ENCODE results near the gene GIMAP6.

GIMAP6 gene

DNA sequence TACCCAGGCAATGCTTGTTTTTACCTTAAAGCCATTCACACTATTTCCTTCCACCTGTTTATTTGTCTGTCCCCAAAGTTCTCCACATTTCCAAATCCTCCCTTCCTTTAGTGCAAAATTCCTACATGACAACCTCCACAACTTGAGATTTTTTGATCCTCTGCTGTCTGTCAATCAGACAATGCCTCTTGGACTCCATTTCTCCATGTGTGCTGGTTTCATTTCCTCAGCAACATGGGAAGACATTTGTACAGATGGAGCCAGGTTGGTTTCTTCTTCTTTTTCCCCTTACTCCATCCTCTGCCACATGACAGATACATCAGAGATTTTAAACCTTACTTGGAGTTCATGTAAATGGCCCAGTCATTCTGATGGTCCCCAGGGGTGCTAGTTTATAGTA is 34.2 kb upstream of the GIMAP6 start:
- TF ChIP-seq SIN3A (IDR thresholded peaks at IDR 0.05; ENCODE audit: borderline replicate concordance, insufficient read depth, low read length) (no peak), TAF1 (IDR thresholded peaks at IDR 0.05; ENCODE audit: borderline replicate concordance, insufficient read depth, low read length) (no peak), POLR2AphosphoS5 (IDR thresholded peaks at IDR 0.05; ENCODE audit: low read depth, low read length) (no peak), FOXP2 (optimal IDR thresholded peaks at IDR 0.05; ENCODE audit: borderline replicate concordance, extremely low read depth, extremely low read length, insufficient read depth) (no peak)
- TF ChIP-seq, protein P1, sequence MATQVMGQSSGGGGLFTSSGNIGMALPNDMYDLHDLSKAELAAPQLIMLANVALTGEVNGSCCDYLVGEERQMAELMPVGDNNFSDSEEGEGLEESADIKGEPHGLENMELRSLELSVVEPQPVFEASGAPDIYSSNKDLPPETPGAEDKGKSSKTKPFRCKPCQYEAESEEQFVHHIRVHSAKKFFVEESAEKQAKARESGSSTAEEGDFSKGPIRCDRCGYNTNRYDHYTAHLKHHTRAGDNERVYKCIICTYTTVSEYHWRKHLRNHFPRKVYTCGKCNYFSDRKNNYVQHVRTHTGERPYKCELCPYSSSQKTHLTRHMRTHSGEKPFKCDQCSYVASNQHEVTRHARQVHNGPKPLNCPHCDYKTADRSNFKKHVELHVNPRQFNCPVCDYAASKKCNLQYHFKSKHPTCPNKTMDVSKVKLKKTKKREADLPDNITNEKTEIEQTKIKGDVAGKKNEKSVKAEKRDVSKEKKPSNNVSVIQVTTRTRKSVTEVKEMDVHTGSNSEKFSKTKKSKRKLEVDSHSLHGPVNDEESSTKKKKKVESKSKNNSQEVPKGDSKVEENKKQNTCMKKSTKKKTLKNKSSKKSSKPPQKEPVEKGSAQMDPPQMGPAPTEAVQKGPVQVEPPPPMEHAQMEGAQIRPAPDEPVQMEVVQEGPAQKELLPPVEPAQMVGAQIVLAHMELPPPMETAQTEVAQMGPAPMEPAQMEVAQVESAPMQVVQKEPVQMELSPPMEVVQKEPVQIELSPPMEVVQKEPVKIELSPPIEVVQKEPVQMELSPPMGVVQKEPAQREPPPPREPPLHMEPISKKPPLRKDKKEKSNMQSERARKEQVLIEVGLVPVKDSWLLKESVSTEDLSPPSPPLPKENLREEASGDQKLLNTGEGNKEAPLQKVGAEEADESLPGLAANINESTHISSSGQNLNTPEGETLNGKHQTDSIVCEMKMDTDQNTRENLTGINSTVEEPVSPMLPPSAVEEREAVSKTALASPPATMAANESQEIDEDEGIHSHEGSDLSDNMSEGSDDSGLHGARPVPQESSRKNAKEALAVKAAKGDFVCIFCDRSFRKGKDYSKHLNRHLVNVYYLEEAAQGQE (IDR thresholded peaks at IDR 0.05; ENCODE audit: insufficient read depth in 1 of 2, low read depth in 2 of 2, low read length in 2 of 2) = no peak

DNA sequence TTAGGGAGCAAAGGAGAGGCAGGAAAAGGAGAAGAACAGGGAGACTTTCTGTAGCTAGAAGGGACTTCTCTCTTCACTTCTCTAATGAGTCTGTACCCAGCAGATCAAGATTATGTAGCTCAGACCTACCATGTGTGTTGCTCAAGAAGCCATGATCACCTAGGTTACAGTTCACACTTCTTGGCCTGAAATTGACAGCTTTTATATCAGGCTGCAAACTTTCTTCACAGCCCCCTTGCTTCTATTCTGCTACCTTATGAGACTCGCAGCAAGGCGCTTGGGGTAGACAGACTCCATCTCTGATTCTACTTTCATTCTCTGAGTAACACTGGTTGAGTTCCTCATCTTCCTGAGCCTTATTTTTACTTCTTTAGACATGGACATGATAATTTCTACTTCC is 33.7 kb upstream of the GIMAP6 start:
- no peak for TF ChIP-seq SIN3A (IDR thresholded peaks at IDR 0.05; ENCODE audit: borderline replicate concordance, insufficient read depth, low read length)
- TF ChIP-seq TAF1 (IDR thresholded peaks at IDR 0.05; ENCODE audit: borderline replicate concordance, insufficient read depth, low read length) = no peak
- TF ChIP-seq, protein P1 (IDR thresholded peaks at IDR 0.05; ENCODE audit: insufficient read depth in 1 of 2, low read depth in 2 of 2, low read length in 2 of 2) = no peak
- TF ChIP-seq FOXP2 (optimal IDR thresholded peaks at IDR 0.05; ENCODE audit: borderline replicate concordance, extremely low read depth, extremely low read length, insufficient read depth) = no peak
- TF ChIP-seq POLR2AphosphoS5 (IDR thresholded peaks at IDR 0.05; ENCODE audit: low read depth, low read length) = no peak

DNA sequence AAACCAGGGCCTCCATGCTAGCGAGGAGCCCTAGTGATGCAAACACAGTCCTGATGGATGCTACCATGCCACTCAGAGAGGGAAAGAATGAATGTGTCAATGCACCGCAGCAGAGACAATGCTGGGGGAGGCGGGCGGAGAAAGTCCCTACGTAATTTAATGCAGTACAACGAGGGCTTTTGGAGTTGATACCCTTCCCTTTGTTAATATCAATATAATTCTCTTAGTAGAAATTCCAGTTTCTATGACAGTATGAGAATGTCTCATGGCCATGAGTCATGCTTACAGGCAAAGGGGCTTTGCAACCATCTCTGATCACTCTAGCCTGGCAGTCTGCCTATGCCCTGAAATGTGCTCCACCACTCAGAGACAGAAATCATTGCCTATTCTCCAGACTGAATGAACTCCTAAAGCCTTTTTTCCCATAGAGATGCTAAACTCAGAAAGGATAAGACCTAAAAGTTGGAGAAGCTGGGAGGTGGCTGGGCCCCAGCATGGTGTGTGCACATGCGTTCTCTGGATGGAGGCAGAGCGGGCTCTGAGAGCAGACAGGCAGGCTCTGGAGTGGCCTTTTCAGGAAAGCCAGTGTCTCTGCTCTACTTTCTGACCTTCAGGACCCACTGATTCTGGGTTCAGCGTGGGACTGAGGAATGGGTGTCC is 33.0 kb upstream of the GIMAP6 start:
- TF ChIP-seq POLR2AphosphoS5 (IDR thresholded peaks at IDR 0.05; ENCODE audit: low read depth, low read length) = no peak
- no peak for TF ChIP-seq SIN3A (IDR thresholded peaks at IDR 0.05; ENCODE audit: borderline replicate concordance, insufficient read depth, low read length)
- no peak for TF ChIP-seq FOXP2 (optimal IDR thresholded peaks at IDR 0.05; ENCODE audit: borderline replicate concordance, extremely low read depth, extremely low read length, insufficient read depth)
- no peak for TF ChIP-seq TAF1 (IDR thresholded peaks at IDR 0.05; ENCODE audit: borderline replicate concordance, insufficient read depth, low read length)
- TF ChIP-seq, protein P1 (IDR thresholded peaks at IDR 0.05; ENCODE audit: insufficient read depth in 1 of 2, low read depth in 2 of 2, low read length in 2 of 2) = no peak

DNA sequence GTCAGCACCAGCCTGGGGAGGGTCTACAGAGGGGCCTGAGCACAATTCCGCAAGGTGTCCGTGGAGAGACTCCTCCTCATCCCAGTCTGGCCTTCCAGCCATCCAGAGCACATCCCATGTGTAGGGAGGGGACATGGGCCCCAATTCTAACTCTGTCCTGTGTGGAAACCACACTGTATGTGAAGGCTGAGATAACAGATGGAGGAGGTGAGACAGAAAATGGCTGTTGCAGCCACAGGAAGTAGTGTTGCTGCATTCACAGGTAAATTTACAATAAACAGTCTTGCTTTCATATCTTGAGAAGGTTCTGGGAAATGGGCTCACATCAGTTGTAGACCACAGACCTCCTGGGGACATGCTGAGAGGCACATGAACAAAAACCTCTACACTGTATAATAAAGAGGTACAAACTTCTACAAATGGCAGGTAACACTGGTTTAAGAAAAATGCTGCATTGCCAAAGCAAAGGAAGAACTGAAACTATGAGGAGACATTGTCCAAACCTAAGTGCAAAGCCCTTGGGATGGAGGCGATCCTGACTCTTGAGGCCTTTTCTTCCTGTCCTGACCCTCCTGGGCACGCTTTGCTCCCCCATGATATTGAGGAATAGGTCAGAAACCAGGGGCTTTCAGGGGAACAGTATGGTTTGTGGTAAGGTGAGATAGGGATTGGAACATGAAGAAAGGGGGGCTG is 31.8 kb upstream of the GIMAP6 start:
- no peak for TF ChIP-seq FOXP2 (optimal IDR thresholded peaks at IDR 0.05; ENCODE audit: borderline replicate concordance, extremely low read depth, extremely low read length, insufficient read depth)
- TF ChIP-seq POLR2AphosphoS5 (IDR thresholded peaks at IDR 0.05; ENCODE audit: low read depth, low read length) = no peak
- no peak for TF ChIP-seq TAF1 (IDR thresholded peaks at IDR 0.05; ENCODE audit: borderline replicate concordance, insufficient read depth, low read length)
- TF ChIP-seq, protein P1 (IDR thresholded peaks at IDR 0.05; ENCODE audit: insufficient read depth in 1 of 2, low read depth in 2 of 2, low read length in 2 of 2) = no peak
- TF ChIP-seq SIN3A (IDR thresholded peaks at IDR 0.05; ENCODE audit: borderline replicate concordance, insufficient read depth, low read length) = no peak
